SKM-1 (cell line): Measurements from ENCODE around the gene ASPSCR1.
"Not testable (repeated sequence)": the region's sequence is repeated elsewhere in the genome, so short reads cannot be mapped to it uniquely, and the experiment has no call there.

ENCODE experiments used
- DNase-seq: peaks from one replicate; lab custom pipeline; 2025; ENCODE audit not compliant: unreplicated experiment; lab: John Stamatoyannopoulos, UW

The ASPSCR1 gene

DNA sequence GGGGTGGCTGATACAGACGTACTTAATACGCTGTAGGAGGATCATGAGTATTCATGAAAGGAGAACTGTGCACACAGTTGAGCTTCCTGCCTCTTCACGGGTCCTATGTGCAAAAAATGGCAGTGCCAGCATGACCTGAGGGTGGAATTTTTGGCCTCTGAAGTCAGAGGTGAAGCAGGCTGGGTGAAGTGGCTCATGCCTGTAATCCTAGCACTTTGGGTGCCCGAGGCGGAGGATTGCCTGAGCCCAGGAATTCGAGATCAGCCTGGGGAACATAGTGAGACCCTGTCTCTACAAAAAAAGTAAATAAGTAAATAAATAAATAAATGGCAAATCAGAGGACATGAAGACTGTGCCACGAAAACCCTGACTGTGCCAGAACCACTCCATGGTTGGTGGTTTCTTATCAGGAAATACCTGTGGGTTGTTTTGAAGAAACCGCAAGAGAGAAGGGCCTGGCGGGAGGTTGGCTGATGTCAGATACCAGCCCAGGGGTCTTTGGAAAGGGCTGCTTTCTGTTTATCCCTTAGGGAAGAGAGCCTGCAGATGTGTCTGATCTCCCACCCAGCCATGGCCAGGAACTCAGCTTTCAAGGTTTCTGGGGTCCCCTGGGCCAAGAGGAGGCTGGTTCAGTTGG is 3.4 kb downstream of the ASPSCR1 start:
- no peak for DNase-seq

DNA sequence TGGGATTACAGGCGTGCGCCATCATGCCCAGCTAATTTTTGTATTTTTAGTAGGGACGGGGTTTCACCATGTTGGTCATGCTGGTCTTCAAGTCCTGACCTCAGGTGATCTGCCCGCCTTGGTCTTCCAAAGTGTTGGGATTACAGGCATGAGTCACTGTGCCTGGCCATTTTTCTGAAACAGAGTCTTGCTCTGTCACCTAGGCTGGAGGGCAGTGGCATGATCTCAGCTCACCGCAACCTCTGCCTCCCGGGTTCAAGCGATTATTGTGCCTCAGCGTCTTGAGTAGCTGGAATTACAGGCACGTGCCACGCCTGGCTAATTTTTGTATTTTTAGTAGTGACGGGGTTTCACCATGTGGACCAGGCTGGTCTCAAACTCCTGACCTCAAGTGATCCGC is 4.1 kb downstream of the ASPSCR1 start:
- not testable (repeated sequence) for DNase-seq

DNA sequence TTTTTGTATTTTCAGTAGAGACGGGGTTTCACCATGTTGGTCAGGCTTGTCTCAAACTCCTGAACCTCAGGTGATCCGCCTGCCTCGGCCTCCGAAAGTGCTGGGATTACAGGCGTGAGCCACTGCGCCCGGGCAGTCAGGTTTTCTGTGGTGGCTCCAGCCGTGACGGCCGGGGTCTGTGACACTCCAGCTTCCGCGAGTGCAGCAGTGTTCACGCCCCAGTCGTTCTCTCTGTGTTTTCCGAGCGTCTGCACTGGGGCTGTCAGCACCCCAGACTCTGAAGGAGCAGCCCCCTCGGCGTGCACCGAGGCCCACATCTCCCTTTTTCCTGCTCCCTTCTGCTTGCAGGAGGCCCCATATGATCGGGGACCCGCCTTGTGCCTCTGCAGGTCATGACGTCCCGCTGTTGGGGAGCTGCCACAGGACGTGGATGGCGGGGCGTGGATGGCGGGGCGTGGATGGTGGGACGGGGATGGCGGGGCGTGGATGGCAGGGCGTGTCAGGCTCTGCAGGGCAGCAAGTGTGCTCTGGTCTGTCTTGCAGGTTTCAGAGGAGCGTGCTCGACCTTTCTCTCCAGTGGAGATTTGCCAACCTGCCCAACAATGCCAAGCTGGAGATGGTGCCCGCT is 5.7 kb downstream of the ASPSCR1 start:
- no peak for DNase-seq

DNA sequence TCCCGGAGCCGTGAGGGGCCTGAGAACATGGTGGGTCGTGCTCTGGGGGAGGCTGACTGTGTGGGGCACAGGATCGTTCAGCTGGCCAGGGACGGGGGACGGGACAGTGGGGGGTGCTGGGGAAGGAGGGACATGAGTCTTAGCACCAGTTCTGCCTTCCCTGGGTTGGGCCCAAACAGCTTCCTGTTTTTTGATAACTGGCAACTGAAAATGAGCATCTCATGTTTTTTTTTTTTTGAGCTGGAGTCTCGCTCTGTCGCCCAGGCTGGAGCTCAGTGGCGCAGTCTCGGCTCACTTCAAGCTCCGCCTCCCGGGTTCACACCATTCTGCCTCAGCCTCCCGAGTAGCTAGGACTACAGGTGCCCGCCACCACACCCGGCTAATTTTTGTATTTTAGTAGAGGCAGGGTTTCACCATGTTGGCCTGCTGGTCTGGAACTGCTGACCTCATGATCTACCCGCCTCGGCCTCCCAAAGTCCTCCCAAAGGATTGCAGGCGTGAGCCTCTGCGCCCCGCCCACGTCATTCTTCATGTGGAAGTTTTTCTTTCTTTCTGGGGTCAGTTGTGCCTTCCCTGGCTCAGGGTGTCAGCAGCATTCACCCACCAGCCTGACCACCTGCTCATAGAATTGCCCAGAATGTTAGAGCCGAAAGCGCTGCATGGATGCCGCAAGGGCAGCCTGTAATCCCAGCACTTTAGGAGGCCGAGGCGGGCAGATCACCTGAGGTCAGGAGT is 6.4 kb downstream of the ASPSCR1 start:
- no peak for DNase-seq

DNA sequence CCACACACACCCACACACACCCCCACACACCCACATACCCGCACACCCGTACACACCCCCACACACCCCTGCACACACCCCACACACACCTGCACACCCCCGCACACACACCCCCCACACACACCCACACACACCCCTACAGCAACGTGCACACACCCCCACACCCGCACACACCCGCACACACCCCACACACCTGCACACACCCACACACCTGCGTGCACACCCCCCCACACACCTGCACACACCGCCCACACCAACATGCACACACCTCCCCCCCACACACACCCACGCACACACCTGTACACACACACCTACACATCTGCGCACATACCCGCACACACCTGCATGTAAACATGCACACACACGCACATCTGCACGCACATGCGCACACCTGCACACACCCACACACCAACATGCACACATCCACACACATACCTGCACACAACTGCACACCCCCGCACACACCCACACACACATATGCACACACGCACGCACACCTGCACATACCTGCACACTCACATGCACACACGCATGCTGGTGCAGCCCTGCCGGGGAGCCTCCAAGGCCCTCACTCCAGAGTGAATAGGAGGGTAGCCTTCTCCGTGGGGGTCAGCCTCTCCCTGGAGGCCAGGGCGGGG is 7.5 kb downstream of the ASPSCR1 start:
- no peak for DNase-seq

DNA sequence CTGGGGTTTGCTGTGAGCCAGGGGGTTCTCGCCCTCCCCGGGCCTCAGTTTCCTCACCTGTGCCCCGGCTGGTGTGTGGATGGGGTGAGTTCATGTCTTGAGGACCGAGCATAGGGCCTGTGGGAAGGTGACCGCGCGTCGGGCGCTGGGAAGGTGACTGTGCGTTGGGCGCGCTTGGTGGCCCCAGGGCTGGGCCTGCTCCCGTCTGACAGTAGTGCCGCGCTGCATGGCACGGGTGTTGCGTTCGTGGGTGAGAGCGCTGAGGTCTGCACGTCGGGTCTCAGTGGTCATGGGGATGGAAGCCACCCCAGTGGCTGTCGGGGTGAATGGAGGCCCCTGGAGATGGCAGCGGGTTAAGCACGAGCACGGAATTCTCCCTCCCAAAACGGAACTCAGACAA is 9.2 kb downstream of the ASPSCR1 start:
- no peak for DNase-seq

DNA sequence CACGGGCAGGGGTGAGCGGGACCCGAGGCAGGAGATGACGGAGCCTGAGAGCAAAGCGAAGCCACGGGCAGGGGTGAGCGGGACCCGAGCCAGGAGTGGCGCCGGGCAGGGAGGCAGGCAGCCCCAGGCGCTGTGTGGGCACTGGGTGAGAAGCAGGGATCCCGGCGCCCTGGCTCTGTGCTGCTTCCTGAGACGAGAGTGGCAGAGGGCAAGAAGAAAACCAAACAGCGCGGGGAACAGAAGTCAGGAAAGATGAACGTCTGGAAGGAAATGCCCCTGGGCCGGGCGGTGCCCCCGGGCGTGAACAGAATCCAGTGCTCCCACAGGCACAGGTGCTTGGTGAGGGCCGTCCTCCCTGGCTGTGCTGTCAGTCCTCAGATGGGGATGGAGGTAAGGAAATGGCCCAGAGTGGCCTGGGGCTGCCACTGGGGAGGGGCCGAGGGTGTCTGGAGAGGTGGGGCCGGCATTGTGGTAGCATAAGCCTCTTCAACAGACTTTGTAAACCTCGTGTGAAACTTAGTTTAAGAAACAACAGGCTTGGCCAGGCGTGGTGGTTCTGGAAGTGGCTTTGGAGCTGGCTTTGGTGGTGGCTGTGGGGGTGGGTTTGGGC is 9.8 kb downstream of the ASPSCR1 start:
- no peak for DNase-seq

DNA sequence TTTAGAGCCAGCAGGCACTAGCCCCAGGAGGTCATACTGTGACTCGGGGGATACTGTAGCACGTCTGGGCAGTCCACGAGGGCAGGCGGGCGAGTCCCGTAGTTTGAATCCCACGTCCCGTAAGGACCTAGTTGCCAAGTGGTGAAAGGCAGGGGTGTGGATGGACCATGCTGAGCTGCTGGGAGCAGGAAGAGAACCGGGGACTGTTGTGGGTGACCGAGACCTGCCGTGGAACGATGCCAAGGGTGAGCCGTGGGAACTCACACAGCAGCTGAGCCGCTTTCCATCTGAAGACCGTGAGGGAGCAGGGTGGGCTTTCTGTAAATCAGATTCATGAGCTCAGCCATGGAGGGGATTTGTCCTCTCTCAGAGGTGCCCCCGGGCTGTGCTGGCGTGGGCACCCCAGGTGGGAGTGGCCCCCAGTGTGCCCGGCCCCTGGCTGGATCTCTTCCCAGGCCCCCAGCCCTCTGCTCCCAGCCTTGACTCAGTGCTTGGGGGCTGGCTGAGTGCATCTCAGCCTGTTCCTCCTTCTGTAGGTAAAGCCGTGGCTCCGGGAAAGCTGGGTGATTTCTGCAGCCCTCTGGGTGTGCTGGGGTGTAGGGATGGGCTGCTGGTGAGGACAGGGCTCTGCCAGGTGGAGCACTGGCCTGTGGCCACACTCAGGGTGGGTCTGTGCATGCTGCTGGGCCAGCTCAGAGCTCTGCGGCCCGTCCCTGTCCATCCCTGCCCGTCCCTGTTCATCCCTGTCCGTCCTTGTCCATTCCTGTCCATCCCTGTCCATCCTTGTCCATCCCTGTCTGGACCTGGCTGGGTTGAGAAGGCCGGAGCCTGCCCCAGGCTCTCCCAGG is 13.6 kb downstream of the ASPSCR1 start:
- no peak for DNase-seq

DNA sequence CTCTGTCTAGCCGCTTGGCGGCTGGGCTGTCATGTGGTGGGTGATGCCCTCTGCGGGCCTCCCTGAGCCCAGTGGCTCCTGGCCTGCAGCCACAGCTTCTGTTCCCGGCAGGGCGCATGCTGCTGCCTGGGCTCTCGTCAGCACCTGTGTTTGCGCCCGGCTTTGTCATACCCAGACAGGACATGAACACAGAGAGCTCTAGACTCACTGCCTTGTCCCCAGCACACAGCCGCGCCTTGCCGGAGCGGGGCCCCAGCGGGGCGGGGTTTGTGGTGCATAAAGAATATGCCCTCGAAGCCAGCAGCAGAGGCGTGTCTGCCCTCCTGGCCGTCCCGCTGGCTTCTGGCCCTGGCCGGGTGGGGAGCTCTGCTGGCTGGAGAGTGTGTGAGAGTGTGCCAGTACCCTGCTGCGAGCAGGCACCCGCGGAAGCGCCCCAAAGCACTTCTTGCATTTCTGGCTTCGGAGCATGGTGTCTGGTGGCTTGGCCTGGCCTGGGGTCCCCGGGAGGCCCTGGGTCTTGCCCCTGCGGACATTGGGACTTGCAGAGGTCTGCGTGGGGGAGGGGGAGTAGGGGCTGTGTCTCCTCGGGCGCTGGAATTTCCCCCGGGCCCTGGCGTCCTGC is 14.4 kb downstream of the ASPSCR1 start:
- no peak for DNase-seq

DNA sequence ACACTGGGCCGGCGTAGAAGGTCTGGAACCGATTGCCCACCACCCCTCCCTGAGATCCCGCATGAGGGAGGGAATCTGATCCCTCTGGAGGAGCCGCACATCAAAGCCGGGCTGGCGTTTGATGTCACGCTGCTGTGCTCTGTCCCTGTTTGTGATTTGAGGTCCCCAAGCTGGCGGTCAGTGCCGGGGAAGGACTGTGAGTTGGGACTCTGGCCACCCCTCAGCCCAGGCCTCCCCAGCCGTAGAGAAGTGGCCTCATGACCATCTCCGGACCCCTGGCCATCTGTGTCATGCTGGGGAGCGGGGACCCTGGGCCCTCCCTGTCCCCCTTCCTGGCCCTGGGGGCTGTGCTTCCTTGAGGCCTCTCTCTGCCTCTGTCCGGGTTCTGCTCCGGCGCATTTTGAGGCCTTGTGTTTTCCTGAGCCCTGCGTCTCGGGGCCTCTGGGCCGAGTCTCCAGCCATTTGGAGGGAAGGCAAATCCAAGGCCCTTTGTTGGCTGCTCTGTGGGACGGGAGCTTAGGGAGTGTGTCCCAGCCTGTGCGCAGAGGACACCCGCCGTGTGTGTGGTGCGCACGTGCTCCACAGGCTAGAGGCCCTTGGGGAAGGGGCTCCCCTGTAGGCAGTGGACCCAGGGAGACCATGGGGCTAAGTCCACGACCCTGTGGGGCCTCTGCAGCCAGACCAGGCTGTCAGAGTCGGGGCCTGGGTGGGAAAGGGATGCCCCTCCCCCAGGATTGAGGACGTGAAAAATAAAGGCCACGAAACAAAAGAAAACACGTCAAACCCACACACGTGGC is 15.1 kb downstream of the ASPSCR1 start:
- no peak for DNase-seq

DNA sequence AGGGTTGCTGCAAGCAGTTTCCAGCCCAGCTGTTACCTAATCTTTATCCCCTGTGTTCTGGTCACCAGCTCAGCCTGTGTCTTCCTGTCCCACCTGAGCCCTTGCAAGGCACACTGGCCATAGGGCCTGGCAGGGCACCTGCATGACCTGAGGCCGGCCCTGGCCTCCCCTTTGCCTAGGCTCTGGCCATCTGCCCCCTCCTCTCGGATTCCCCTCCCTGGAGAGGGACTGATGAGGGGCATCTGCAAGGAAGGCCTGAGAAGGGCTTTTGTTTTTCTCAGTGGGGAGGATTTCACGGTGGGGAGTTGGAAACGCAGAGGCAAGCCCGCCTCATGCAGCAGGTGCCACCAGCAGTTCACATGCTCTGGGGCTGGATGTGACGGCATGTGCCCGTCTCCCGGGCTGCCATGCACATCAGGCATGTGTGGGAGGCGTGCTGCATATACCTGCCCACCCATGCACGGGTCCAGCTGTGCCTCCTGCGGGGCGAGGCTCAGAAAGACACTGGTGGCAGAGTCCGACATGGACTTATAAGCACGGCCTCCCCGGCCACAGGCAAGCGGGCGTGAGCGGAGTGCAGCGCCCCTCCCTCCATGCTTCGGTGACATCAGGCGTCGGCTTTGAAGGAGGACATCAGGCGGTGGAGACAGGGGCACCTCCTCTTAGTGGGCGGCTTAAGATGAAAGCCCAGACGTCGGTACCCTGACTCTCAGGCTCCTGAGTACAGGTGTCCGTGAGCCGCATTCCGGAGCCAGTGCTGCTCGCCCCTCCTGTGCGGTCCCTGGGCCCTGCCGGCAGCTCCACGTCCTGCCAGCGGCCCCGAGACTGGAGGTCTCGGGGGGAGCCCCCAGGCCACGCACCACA is 16.5 kb downstream of the ASPSCR1 start:
- DNase-seq = no peak

DNA sequence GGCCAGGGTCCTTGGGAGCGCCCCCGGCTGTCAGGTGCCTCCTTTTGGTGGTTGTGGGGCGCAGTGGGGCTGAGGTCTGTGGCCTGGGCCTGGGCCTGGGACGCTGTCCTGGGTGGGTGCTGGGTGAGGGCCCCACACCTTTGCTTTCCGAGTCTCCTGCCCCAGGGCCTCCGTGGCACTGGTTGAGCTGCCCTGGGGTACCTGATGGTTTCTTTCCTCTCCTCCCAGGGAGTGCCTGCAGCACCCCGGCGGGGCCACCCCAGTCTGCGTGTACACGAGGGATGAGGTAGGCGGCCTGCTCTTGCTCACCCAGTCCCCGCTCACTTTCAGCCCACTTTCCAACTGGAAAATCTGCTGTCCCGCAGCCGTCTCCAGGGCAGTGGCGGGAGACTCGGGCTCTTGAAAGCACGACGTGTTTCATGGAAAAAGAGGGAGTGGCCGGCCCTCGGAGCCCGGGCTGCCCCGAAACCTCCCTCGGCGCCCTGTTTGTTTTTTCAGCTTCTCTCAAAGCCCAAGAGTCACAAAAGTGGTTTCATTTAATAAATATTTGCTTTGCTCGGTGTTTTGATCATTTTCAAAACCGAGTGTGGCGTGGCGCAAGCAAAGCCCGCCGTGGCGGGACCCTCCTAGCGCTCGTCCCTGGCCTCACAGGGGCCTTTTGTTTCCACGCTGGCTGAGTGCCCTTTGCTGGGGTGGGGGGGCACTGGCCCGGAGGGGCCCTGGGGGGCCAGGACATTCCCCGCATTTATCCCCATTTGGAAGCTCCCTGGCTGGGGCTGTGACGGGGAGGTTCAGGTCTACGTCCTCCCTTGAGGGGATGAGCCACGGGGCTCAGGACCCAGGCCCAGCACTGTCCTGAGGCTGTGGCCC is 17.4 kb downstream of the ASPSCR1 start:
- DNase-seq = no peak

DNA sequence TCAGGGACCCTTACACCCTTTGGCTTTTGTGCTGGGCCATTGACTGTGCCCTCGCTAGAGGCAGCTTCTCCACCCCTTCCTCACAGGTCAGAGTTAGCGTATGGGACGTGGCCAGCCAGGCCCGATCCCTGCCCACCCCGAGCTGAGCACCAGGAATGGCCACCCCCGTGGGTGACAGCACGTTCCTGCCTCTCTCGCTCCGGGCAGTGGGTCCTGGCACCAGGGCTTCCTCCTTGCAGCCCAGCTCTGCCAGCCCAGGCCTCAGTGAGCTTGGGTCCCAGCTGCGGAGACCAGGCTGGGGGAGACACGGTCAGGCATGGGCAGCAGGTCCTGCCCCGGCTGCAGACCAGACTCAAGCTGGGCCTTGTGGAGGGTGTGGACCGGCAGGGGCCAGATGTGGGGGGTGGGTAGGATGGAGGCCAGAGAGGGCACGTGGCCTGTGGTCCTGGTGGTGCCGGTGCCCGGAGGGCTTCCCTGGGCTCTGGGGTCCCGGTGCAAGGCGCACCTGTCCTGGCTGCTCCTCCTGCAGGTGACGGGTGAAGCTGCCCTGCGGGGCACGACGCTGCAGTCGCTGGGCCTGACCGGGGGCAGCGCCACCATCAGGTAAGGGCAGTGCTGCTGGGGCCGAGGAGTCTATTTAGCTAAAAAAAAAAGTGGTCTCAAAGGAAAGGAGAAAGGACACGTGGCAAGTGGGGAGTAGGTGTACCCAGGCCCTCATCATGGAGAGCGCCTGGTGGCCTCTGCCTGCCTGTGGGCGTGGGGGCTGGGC is 18.2 kb downstream of the ASPSCR1 start:
- no peak for DNase-seq

DNA sequence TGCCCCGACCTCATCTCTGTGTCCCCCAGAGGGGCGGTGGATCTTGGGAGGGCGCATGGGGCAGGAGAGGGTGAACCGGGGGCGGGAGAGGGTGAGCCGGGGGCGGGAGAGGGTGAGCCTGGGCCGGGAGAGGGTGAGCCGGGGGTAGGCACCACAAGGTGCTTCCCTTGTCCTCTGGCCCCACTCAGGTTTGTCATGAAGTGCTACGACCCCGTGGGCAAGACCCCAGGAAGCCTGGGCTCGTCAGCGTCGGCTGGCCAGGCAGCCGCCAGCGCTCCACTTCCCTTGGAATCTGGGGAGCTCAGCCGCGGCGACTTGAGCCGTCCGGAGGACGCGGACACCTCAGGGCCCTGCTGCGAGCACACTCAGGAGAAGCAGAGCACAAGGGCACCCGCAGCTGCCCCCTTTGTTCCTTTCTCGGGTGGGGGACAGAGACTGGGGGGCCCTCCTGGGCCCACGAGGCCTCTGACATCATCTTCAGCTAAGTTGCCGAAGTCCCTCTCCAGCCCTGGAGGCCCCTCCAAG is 18.9 kb downstream of the ASPSCR1 start:
- DNase-seq = no peak

DNA sequence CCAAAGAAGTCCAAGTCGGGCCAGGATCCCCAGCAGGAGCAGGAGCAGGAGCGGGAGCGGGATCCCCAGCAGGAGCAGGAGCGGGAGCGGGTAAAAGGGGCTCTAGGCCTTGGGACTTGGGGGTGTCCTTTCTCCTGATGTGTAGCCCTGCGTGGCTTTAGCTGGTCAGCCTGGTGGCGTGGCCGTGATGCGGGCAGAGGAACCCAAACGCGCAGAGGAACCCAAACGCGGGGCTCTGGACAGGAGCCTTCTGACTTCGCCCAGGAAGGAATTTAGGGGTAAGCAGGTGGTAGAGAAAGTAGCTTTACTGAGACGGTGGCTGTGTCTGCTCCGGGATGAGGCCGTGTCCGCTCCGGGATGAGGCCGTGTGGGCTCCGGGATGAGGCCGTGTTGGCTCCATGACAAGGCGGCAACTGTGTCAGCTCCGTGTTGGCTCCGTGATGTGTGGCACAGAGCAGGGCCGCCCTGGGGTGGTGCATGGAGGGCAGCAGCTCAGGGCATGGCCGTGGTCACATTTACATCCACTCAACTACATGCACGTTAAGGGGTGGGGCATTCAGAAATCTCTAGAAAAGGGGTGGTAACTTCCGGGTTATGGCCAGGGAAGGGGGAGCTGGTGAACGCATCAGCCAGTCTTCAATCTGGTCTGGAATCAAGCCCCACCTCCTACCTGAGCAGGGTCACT is 19.5 kb downstream of the ASPSCR1 start:
- no peak for DNase-seq

DNA sequence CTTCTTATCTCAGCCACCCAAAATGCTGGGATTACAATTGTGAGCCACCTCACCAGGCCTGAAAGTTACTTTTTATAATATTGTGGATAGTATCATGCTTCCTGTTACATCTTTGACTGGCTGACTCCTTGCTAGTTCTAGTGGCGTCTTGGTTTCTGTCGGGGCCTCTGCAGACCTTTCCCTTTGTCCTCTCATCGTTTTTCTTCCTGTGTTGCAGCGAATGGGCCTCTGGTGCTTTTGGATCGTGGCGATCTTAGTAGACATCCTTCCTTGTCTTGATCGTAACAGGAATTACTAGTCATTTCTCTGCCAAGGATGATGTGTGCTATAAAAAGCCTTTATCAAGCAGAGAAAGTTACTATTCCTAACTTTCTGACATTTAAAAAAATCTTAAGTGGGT is 20.8 kb downstream of the ASPSCR1 start:
- DNase-seq = no peak
